ENCODE results near the gene CDK6. TPM values are rescaled to one million over a fixed set of nuclear protein-coding genes. Genes with fewer than 3 reads are reported as not detected.

The CDK6 gene
- total and polyA plus RNA-seq, 9 of the 15 experiments (the other 6 are each of a cell fraction or from before 2014, with no cell fraction given), result 7.6 to 109 (median 44.4) TPM

GRCh38 chr7:92612501-92612900, 223.9 kb downstream of the CDK6 start (continued):
- TF ChIP-seq TEAD2 (tag; IDR thresholded peaks at IDR 0.05) (no peak), ZNF232 (CRISPR knock-in tag; IDR thresholded peaks at IDR 0.05) (no peak), SMAD4 (CRISPR knock-in tag; conservative IDR thresholded peaks at IDR 0.05) (no peak), ZFP36 (IDR thresholded peaks at IDR 0.05; ENCODE audit: low read depth, low read length, partially characterized antibody) (no peak)

GRCh38 chr7:92611735-92612134, 224.6 kb downstream of the CDK6 start:
- ATAC-seq, result no peak
- in situ Hi-C loops (cut with MboI), result no loop called here
- H4K20me1 ChIP-seq (replicated peaks; ENCODE audit: control insufficient read depth, insufficient read depth, low read length), result no peaks in the 10 kb centered on the region
- ChIA-PET CTCF (ENCODE audit: low intra/inter-chr PET ratio) (no interaction called here), POLR2A (interaction anchor here (0.9 kb wide), 1 partner anchor 21 kb away, joined by 3 read pairs; the partner anchor contains the start of gene FAM133B)
- H3K36me3 ChIP-seq (ENCODE audit: control insufficient read depth, insufficient read depth, low read length), result peaks cover 38% of the 10 kb centered on the region
- no peak overlapping the region for H3K9ac ChIP-seq (ENCODE audit: insufficient read depth in 1 of 2, low read depth in 2 of 2, low read length in 2 of 2)
- no peak overlapping the region for H3K27ac ChIP-seq (ENCODE audit: extremely low read depth, low read depth, low read length)
- H3K9me3 ChIP-seq (replicated peaks; ENCODE audit: control insufficient read depth, insufficient read depth, low read depth, low read length), result no peaks in the 10 kb centered on the region
- peaks cover 0 to 5% of the 10 kb centered on the region in 2 experiments; a peak in 3 of 5 replicates for H3K4me1 ChIP-seq (replicated peaks in 1 of 2; ENCODE audit: control insufficient read depth in 2 of 2, insufficient read depth in 2 of 2, low read length in 2 of 2)
- no peaks in the 10 kb centered on the region for H3K79me2 ChIP-seq (ENCODE audit: control insufficient read depth, insufficient read depth, low read length)
- no peak overlapping the region for H3K4me2 ChIP-seq (ENCODE audit: insufficient read depth, low read length)
- H3K4me3 ChIP-seq, result no peak overlapping the region
- intact Hi-C loops (cut with micrococcal nuclease), result no loop called here
- no peaks in the 10 kb centered on the region for H3K9me1 ChIP-seq (ENCODE audit: control insufficient read depth, insufficient read depth, low read length)
- no TSS peak for BruUV-seq (replicated peaks)
- FAIRE-seq, result no peak
- H3K27me3 ChIP-seq (ENCODE audit: control insufficient read depth in 2 of 2, insufficient read depth in 2 of 2, low read length in 2 of 2), result no peaks in the 10 kb centered on the region
- no peak overlapping the region for H2AFZ ChIP-seq (ENCODE audit: low read depth, low read length)
- no peak for DNase-seq (ENCODE audit: extremely low read depth in 1 of 4, low spot score in 3 of 4)
- TF ChIP-seq SNAPC5 (CRISPR knock-in tag; IDR thresholded peaks at IDR 0.05) (no peak), ZNF699 (CRISPR knock-in tag; IDR thresholded peaks at IDR 0.05; ENCODE audit: insufficient replicate concordance) (no peak), RAD51 (IDR thresholded peaks at IDR 0.05; ENCODE audit: borderline replicate concordance, low read depth) (no peak), ZNF407 (IDR thresholded peaks at IDR 0.05; ENCODE audit: low read depth) (no peak), MYBL2 (IDR thresholded peaks at IDR 0.05; ENCODE audit: low read depth) (no peak), MYBL2 (CRISPR knock-in tag; IDR thresholded peaks at IDR 0.05; ENCODE audit: borderline replicate concordance) (no peak), FOXJ2 (tag; IDR thresholded peaks at IDR 0.05) (no peak), HINFP (tag; conservative IDR thresholded peaks at IDR 0.05; ENCODE audit: low read depth) (no peak), NFYB (IDR thresholded peaks at IDR 0.05; ENCODE audit: extremely low read depth, insufficient read length) (no peak)

Data from K562 (cell line).